HG02938 (cell line): ENCODE results near the gene ADD1.
A peak's percentile ranks its signal among the peaks of the same experiment; 100 is the strongest.

ENCODE experiments used
- ATAC-seq: cut with Tn5 transposase; IDR thresholded peaks from one replicate; pipeline ENCODE4 v1.9.1; 2021; ENCODE audit warnings: mild to moderate bottlenecking, moderate library complexity; ENCODE audit not compliant: unreplicated experiment

ADD1 gene

DNA sequence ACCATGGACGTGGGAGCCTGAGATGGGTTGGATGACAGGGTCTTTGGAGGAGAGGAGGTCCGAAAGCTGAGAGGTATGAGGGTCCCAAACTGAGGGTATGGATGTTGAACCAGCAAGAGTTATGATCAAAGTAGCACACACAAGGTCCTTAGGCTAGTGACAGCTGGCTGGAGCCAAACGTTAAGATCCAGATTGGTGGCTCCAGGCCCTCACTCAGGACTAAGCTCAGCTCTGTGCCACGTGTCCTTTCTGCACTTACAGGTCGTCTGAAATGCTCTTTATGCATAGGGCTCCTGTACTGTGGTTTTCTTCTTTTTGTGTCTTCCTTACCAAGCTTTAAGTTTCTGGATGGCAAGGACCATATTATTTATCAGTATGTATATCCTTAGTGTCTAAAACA, 35.4 kb downstream of the ADD1 start:
- no peak for ATAC-seq

DNA sequence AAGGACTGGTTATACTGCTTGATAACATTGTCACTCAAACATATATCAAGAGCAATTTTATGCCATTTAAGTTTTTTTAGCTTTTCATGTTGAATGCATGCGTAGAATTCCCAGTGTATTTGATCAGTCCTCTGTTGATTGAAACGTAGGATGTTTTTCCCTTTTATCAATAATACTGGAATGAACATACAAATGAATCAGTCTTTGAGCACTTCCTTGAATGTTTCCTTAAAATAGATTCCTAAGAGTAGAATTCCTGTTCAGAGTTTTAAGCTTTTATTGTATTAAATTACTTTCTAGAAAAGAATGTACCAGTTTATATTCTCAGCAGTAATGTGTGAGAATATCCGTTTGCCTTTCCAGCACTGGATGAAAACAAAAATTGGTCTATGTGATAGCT, 37.8 kb downstream of the ADD1 start:
- no peak for ATAC-seq

DNA sequence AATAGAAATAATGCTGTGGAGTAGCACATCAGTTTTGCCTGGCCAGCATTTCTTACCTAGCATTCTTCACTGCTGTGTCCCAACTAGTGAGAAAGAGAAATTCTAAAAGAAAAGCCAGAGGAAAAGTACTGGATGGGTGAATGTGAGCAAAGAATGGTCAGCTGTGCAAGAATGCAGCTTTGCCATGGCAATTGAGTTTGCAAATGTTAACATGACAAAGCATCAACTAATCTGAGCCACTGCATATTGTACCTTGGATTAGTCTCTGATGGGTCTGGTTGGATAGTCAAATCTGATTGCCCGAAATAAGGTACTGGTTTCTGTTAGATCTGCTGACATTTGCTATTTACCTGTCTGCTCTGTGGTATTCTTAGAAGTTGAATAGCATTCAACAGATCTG, 38.7 kb downstream of the ADD1 start:
- no peak for ATAC-seq

DNA sequence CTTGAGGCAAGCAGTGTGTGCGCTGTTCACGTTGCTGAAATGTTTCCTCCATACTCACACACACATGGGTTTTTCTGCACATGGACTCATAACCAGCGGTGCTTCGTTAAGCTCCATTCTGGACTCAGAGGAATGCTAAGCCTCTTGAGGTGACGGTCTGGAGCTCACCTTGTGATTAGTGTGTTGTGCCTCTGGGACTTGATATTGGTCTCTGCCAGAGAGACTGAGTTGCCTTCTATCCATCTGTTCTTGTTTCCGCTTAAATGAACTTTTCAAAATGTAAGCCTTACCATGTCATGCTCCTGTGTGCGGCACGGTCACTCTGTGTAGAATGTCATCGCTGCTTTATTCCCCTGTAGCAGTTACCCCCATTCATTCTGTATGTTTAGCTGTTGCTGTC, 42.5 kb downstream of the ADD1 start:
- no peak for ATAC-seq

DNA sequence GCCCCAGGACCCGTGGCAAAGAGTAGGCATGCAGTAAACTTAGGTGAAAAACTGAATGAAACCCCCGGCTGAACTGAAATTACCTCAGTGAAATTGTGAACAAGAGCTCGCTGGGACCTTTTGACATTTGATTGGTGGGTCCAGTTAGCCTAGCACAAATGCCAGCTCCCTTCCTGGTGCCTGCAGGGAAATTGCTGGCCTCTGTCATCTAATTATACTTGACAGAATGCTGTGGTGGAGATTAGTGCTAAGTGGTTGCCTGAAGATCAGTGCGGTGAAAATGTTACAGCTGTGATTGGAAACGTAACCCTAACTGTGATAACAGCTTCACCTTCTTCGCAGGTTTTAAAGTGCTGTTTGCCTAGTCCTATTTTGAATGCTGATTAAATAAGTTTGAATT, 43.0 kb downstream of the ADD1 start:
- ATAC-seq, result no peak

DNA sequence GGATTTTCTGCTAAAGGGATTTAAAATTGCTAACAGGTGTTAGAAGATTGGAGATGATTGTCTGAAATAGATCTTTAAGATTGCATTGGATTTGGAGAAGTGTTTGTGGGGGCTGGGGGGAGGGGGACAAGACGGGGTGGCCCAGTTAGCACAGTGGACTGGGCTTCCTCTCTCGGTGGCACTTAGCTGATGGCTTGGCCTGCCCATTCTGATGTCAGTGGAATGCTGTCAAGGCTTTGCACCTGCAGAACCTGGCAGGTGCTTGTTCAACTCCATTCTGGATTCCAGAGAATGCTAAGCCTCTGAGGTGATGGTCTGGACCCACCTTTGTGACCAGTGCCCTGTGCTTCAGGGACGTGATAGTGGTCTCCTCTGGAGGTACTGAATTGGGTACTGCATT, 43.7 kb downstream of the ADD1 start:
- no peak for ATAC-seq

DNA sequence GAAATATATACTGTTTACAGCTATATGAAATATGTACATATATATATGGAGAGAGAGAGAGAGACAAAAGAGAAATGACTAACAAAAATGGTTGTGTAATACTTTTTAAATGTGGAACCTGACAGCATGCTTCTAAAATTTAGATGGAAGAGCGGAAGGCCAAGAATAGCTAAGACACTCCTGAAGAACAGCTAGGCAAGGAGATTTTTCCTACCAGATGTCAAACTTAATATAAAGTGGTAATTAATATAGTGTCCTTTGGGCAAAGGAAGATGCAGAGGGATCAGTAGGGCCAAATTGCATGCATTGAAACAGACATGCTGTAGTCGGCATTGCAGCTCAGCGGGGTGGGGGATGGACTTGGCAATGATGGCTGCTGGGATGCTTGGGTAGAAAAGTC, 45.2 kb downstream of the ADD1 start:
- no peak for ATAC-seq

DNA sequence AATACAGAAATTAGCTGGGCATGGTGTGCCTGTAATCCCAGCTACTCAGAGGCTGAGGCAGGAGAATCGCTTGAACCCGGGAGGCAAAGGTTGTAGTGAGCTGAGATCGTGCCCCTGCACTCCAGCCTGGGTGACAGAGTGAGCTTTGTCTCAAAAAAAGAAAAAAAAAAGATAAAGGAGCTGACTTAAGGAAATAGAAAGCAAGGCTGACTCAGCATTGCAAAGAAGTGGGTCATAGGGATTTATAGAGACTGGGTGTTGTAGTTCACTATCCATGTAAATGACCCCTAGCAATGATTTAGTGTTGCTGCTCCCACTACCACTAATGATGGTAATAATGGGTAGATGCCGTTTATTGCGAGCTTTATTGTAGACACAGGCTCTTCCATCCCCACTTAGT, 47.6 kb downstream of the ADD1 start:
- ATAC-seq, result no peak

DNA sequence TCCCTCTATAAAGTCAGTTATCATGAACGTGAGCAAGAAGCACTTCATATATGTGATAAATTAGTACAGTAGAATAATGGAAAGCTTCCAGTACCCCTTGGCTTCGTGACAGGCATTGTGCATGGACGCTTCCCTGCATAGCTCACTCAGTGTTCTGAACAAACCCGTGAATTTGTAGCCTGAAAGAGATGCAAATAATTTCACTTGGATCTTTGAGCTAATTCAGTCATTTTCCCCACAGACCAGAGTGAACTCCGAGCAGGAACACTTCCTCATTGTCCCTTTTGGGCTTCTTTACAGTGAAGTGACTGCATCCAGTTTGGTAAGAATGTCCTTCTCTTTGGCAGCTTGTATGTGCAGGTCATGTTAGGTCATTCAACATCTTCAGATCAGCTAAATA, 50.1 kb downstream of the ADD1 start:
- ATAC-seq, result no peak

DNA sequence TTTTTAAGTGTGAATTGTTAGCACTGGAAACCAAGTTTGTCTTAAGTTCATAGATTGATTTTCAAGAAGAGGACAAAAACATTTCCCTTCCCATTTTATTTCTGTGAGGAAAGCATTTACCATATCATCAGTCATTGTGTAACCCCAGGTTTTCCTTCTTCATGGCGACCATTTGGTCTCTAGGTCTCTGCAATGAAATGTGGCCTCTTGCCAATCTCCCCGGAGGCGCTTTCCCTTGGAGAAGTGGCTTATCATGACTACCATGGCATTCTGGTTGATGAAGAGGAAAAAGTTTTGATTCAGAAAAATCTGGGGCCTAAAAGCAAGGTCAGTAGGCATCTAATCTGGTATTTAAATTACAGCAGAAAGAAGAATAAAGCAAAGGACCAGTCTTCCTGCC, 54.4 kb downstream of the ADD1 start:
- ATAC-seq, result no peak

DNA sequence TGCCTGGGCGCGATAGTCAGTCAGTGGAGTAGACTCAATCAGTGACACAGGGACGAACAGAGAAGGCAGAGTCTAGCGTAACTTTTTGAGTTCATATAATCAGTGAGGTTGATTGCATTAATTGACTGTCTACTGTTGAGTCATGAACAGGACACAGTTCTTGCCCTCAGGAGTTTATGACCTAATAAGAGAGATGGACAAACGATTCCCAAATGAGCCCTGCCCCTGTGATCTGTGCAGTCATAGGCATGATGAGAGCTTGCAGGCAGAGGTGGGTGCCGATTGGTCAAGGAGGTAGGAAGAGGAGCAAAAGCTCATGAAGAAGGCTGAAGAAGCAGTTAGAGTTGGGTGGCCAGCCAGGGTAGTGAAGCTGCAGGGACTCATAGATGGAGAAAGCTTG, 57.1 kb downstream of the ADD1 start:
- no peak for ATAC-seq

DNA sequence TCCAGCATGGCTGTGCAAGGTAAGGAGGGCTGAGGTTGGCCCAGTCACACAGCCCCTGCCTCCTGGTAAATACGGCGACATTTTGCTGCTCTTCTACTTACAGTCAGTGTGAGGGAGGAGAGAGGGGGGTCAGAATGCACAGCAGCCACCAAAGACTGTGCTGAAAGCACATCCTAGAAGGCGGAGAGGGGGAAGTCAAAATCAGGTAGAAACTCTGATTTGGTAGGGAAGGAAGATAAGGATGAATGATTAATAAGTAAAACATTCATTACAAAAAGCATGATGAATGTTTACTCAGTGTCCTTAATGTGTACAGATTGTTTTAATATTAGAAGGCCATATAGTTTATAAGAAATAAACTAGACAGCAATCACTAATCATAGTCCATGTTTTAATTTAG, 57.5 kb downstream of the ADD1 start:
- ATAC-seq, result no peak

DNA sequence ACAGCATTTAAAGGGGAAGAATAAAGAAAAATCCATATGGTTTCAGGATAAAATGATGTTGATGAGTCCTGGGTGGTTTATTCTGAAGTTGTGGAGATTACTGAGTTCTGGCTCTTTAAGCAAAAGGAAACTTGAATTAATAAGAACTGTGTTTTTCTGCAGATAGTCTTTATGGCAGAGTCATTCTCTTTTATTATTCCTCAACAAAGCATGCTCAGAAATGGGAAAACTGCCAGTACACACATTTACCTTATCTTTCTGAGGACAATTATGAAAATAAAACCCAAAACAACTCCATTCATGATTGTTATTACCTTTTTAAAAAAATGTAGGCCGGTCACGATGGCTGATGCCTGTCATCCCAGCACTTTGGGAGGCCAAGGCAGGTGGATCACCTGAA, 58.5 kb downstream of the ADD1 start:
- ATAC-seq, result no peak

DNA sequence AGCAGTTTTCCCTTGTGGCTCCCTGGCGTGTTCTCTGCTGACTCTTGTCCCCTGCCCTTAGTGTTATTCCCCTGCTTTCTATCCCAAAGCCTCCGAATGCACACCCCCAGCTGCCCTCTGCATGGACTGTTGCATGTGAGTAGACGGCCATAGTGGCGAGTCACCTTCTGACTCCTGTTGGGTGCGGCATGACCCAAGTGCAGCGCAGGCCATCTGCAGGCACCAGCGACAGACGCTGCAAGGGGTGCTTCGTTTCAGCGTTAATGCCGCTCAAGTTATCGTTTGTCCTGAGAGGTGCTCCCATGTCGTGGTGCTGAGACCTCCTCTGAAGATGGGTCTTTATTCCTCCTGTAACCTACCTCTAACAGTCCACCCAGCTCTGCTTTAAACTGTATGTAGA, 61.9 kb downstream of the ADD1 start:
- no peak for ATAC-seq

DNA sequence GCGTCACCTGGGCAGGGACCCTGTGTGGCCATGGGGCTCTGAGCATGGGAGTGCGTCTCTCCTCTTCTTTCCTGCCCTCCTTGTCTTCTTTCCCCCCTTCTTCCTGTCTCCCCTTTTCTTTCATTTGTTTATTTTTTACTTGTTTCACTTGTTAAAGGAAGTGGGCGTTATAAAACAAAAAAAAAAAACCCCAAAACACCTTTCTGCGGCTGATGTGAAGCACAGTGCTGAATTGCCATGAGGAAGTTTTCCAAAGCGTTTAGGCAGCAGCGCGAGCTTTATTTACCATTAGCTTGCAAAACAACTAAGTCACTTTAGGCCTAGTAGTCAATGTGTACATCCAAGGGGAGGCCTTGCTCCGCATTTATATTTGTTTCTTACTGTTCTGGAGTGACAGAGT, 62.6 kb downstream of the ADD1 start:
- no peak for ATAC-seq

DNA sequence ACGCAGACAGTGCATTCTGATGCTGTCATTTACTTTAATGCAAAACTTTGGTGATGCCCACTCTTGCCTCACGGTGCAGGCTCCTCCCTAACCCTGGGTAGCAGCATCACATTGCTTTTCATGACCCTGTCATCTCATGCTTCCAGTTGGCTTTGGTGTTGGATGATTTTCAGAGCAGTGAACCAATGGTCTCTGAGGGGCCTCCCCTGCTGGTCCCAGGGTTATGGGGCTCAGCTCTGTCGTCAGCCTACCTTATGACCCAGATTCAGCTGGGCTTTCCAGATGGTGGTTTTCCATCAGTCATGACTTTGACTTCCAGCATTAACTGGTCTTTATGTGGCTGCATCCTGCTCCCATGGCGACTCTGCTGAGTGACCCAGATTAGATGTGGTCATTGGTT, 63.6 kb downstream of the ADD1 start:
- ATAC-seq, result no peak

DNA sequence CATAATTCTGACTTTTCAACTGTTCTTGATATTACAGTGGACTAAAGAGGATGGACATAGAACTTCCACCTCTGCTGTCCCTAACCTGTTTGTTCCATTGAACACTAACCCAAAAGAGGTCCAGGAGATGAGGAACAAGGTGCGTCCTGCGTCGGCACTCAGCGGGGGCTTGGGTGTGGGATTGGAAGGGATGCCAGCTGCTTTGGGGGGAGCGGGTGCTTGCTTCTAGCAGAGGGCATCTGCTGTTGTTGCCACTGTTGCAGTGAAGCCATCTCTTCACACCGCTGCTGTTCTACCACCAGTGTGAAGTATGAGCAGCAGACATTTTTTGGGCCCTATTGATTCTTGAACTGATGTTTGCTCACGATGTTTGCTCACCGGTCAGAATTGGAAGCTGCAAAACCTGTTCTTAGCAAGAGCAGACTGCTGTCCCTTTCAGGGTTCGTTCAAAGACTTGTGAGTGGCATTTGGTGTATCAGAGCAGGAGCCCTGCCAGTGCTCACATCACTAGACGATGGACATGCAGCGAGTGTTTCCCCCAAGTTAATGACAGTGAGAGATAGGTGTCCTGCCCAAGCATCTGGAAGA, 64.2 kb downstream of the ADD1 start:
- ATAC-seq, result no peak

DNA sequence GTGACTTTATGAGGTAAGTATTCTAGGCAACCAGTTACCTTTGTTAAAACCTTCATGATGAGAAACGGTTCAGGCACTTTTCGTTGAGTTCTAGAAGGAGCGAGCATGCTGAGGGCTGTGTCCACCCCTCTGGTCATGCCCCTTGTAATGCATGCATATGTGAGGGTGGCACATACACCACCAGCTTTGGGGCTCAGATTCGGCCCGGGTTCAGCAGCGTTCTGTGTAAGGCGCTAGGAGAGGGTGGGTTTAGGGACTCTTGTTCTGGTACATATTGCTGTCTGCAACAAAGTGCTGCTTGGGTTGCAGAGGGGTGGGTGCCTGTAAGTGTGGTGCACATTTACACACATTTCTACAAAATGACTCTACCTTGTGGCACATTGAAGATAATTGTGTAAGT, 65.0 kb downstream of the ADD1 start:
- no peak for ATAC-seq

DNA sequence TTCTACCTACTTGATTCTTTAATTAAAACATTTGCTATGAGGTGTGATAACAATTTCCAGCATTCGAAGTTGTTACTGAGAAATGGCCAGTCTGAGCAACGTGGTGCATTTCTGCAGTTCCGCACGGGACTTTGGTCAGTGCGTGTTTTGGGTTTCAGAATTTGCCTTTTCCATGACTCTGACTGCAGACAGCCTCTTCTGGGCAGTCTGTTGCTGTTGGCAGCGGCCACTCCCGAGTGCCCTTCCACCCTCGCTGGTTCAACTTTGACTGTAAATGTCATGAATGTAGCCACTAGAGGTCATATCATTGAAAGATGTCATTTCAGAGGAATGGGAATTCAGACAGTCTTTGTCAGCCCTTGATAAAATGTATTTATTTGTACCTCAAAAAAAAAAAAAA, 65.9 kb downstream of the ADD1 start:
- ATAC-seq, result no peak

DNA sequence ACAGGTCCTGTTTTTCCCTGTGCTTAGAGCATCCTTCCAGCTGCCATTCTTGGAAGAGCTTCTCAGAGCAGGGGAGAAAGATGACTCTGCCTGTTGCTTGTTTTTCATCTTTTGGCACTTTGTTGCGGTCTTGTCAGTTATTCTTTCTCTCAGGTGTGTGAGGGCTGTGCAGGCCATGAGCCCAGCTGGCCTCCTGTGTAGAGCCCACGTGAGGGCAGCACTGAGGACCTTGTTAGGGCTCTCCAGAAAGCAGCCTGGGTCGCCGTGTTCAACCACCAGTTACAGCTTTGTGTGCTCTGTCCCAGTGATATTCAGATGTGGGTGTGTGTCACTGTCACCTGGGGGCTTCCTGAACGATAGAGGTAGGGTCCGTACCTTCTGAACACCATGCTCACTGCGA, 66.8 kb downstream of the ADD1 start:
- no peak for ATAC-seq

DNA sequence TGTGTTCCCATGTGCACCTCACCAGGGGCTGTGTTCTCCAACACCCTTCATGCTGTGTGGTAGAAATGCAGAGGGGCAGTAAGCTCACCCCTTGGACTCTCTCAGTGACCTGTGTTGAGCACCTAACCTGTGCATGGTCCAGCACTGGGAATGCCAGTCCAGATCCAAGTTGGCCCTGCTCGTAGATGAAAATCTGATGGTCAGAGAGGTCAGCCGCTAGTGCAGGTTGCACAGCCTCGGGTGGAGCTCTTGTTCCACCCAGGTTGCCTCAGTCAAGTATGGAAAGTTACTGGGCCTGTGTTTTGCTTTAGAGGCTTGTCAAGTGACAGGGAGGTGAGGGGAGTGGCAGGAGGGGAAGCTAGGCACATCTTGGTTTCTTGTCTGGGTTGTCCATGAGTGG, 68.2 kb downstream of the ADD1 start:
- no peak for ATAC-seq

DNA sequence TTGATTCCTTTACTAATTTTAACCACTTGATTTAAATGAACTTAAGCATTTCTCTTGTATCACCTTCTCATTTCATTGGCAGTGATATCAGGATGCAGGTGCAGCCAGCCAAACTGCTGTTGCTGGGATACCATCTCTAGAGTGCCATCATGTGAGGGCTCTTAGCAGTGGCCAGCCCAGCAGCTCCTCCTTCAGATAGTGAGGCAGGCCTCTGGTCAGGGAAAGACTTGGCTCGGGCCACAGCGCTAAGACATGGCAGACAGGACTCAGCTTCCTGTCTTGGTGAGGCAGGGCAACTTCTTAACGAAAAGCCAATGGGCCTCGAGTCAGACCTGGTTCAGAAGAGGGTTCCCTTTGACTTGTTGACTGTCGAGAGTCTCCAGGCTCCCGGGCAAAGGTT, 69.5 kb downstream of the ADD1 start:
- no peak for ATAC-seq

DNA sequence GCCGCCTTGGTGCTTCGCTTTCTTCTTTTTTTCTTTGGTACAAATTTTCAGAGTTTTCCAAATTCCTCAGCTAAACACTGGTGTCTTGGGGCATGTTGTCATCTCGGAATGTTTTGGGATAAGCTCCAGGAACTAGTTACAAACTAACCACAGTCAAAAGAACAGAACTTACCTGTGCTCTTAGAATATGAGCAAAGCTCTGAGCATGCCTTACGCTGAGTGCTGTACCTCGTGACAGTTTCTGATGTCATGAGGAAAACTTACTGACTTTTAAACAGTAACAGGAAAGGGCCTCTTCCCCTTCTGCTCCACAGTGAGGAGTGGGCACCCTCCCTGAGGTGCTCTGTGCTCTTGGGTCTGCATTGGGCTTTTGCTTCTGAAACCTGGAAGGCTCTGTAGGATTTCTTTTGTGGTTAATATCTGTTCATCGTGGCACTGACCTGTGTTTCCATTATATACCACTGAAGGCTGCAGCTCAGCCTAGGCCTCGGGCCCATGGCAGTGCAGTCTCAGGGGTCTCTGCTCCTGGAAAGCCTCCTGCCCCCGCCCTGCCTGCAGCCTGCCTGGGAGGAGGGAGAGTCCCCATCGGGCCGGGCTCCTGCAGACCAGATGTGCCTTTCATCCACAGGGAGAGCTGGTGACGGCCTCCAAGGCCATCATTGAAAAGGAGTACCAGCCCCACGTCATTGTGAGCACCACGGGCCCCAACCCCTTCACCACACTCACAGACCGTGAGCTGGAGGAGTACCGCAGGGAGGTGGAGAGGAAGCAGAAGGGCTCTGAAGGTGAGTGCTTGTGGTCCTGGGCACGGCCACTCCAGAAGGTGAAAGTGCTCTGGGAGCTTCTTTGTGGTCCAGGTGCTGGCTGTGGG, 70.8 kb downstream of the ADD1 start:
- ATAC-seq, result peak; percentile 56
